Measurements from ENCODE around the gene KRT78.

DNA sequence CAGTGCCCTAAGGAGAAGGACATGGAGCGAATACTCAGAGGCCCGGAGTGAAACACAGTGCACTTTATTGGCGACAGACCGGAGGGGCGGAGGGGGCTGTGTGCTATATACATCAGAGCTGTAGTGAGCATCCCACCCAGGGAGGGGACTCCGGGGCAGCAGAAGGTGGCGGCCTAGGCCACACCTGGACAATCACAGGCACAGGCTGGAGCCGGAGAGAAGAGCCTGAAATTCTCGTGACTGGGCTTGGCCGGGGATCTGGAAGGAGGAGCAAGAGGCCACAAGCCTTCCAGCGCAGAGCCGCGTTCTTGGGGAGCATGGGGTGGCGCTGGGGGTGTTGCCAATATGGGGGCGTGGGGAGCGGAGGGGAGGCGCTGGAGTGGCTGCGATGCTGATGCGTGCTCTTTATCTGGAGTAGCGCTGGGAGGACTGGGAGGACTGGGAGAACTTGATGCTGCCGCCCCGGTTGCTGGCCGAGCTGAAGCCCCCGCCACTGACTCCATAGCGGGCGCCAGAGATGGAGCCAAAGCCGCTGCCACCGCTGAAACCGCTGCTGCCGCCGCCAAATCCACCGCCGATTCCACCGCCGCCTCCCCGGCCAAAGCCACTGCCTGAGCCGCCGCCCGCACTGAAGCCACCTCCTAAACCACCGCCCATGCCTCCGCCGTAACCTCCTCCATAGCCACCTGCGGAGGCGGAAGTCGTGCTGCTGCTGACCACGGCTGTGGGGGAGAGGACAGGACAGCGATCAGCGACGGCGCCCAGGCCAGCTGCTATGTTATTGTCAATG is 59.0 kb downstream of the KRT78 start:
- TF ChIP-seq, protein P1, sequence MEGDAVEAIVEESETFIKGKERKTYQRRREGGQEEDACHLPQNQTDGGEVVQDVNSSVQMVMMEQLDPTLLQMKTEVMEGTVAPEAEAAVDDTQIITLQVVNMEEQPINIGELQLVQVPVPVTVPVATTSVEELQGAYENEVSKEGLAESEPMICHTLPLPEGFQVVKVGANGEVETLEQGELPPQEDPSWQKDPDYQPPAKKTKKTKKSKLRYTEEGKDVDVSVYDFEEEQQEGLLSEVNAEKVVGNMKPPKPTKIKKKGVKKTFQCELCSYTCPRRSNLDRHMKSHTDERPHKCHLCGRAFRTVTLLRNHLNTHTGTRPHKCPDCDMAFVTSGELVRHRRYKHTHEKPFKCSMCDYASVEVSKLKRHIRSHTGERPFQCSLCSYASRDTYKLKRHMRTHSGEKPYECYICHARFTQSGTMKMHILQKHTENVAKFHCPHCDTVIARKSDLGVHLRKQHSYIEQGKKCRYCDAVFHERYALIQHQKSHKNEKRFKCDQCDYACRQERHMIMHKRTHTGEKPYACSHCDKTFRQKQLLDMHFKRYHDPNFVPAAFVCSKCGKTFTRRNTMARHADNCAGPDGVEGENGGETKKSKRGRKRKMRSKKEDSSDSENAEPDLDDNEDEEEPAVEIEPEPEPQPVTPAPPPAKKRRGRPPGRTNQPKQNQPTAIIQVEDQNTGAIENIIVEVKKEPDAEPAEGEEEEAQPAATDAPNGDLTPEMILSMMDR (IDR thresholded peaks at IDR 0.05) = no peak
- no peak for TF ChIP-seq EZH2 (IDR thresholded peaks at IDR 0.05; ENCODE audit: borderline replicate concordance, insufficient read depth, low read depth, low read length, poor library complexity, severe bottlenecking)
